ENCODE measurements around the gene PHF13. TPM values are rescaled to one million over a fixed set of nuclear protein-coding genes. Genes with fewer than 3 reads are reported as not detected.
"Not testable (repeated sequence)": the region's sequence is repeated elsewhere in the genome, so short reads cannot be mapped to it uniquely, and the experiment has no call there.

PHF13 gene
- total RNA-seq, 2 experiments from 2014 or later = 12.1 TPM

GRCh38 chr1:6632588-6633514, 19.3 kb downstream of the PHF13 start:
- POLR2A ChIA-PET = no interaction called here
- H3K27ac Mint-ChIP-seq = no peak overlapping the region
- peaks cover 9% of the 10 kb centered on the region for H3K36me3 Mint-ChIP-seq
- DNase-seq (no peak), ATAC-seq (ENCODE audit: low read depth) (no peak)
- H3K4me3 Mint-ChIP-seq = no peak overlapping the region
- H3K27me3 Mint-ChIP-seq = no peaks in the 10 kb centered on the region
- H3K4me1 Mint-ChIP-seq = peaks cover 4% of the 10 kb centered on the region
- H3K9me3 Mint-ChIP-seq = no peaks in the 10 kb centered on the region

- POLR2A ChIA-PET = no interaction called here
- H3K36me3 Mint-ChIP-seq = peaks cover 6% of the 10 kb centered on the region
- ATAC-seq (ENCODE audit: low read depth) = peak; percentile 40
- DNase-seq = peak; percentile 52
- peaks cover under 1% of the 10 kb centered on the region for H3K4me1 Mint-ChIP-seq
- no peak overlapping the region for H3K27ac Mint-ChIP-seq
- H3K9me3 Mint-ChIP-seq = no peaks in the 10 kb centered on the region
- no peaks in the 10 kb centered on the region for H3K27me3 Mint-ChIP-seq
- H3K4me3 Mint-ChIP-seq = no peak overlapping the region
These were observed 21.0 kb downstream of the PHF13 start for GRCh38 chr1:6634371-6635052.

GRCh38 chr1:6635161-6635909, 21.8 kb downstream of the PHF13 start:
- no peak for ATAC-seq (ENCODE audit: low read depth)
- Mint-ChIP-seq H3K9me3 (no peaks in the 10 kb centered on the region), H3K27ac (no peak overlapping the region), H3K36me3 (peaks cover 5% of the 10 kb centered on the region), H3K27me3 (no peaks in the 10 kb centered on the region), H3K4me3 (no peak overlapping the region), H3K4me1 (no peaks in the 10 kb centered on the region)
- POLR2A ChIA-PET = no interaction called here
- DNase-seq = no peak

GRCh38 chr1:6635910-6636760, 22.6 kb downstream of the PHF13 start:
- H3K27ac Mint-ChIP-seq = no peak overlapping the region
- no peak for ATAC-seq (ENCODE audit: low read depth)
- POLR2A ChIA-PET = interaction anchor here (0.6 kb wide), 1 partner anchor 242 kb away, joined by 3 read pairs; no protein-coding TSS in a partner anchor
- no peaks in the 10 kb centered on the region for H3K4me1 Mint-ChIP-seq
- DNase-seq = no peak
- peaks cover 5% of the 10 kb centered on the region for H3K36me3 Mint-ChIP-seq
- H3K9me3 Mint-ChIP-seq = no peaks in the 10 kb centered on the region
- no peak overlapping the region for H3K4me3 Mint-ChIP-seq
- H3K27me3 Mint-ChIP-seq = no peaks in the 10 kb centered on the region

GRCh38 chr1:6636778-6637177, 23.2 kb downstream of the PHF13 start:
- not testable (repeated sequence) for H3K4me1 Mint-ChIP-seq; H3K27ac Mint-ChIP-seq; H3K27me3 Mint-ChIP-seq; H3K36me3 Mint-ChIP-seq; ATAC-seq (ENCODE audit: low read depth); H3K9me3 Mint-ChIP-seq; DNase-seq; H3K4me3 Mint-ChIP-seq
- POLR2A ChIA-PET = interaction anchor here (0.6 kb wide), 1 partner anchor 243 kb away, joined by 3 read pairs; no protein-coding TSS in a partner anchor

GRCh38 chr1:6637770-6638169, 24.2 kb downstream of the PHF13 start:
- no peaks in the 10 kb centered on the region for H3K4me1 Mint-ChIP-seq
- ATAC-seq (ENCODE audit: low read depth) = no peak
- peaks cover 5% of the 10 kb centered on the region for H3K36me3 Mint-ChIP-seq
- no peak for DNase-seq
- H3K27me3 Mint-ChIP-seq = no peaks in the 10 kb centered on the region
- H3K9me3 Mint-ChIP-seq = no peaks in the 10 kb centered on the region
- H3K27ac Mint-ChIP-seq = no peak overlapping the region
- POLR2A ChIA-PET = no interaction called here
- H3K4me3 Mint-ChIP-seq = no peak overlapping the region

- Mint-ChIP-seq H3K9me3 (no peaks in the 10 kb centered on the region), H3K27me3 (no peaks in the 10 kb centered on the region), H3K4me1 (no peaks in the 10 kb centered on the region), H3K27ac (no peak overlapping the region), H3K36me3 (peaks cover 7% of the 10 kb centered on the region), H3K4me3 (no peak overlapping the region)
- no peak for DNase-seq
- ATAC-seq (ENCODE audit: low read depth) = no peak
- POLR2A ChIA-PET = interaction anchor here (0.6 kb wide), 1 partner anchor 44 kb away, joined by 5 read pairs; no protein-coding TSS in a partner anchor
These were observed 24.7 kb downstream of the PHF13 start for GRCh38 chr1:6638226-6638625.

- DNase-seq; H3K27ac Mint-ChIP-seq; ATAC-seq (ENCODE audit: low read depth); H3K9me3 Mint-ChIP-seq; H3K4me3 Mint-ChIP-seq; H3K36me3 Mint-ChIP-seq; H3K27me3 Mint-ChIP-seq; H3K4me1 Mint-ChIP-seq: not testable (repeated sequence)
- POLR2A ChIA-PET = interaction anchor here (0.7 kb wide), 1 partner anchor 177 kb away, joined by 3 read pairs; no protein-coding TSS in a partner anchor
These were observed 27.3 kb downstream of the PHF13 start for GRCh38 chr1:6640867-6641266.

GRCh38 chr1:6645018-6645417, 31.5 kb downstream of the PHF13 start:
- DNase-seq (no peak), ATAC-seq (ENCODE audit: low read depth) (no peak)
- Mint-ChIP-seq H3K9me3 (no peaks in the 10 kb centered on the region), H3K27me3 (no peaks in the 10 kb centered on the region), H3K4me3 (no peak overlapping the region), H3K4me1 (peaks cover 2% of the 10 kb centered on the region), H3K36me3 (peaks cover 2% of the 10 kb centered on the region), H3K27ac (no peak overlapping the region)
- POLR2A ChIA-PET = interaction anchor here (1.2 kb wide), 1 partner anchor 43 kb away, joined by 3 read pairs; the partner anchor contains the start of gene KLHL21

GRCh38 chr1:6646499-6647148, 33.1 kb downstream of the PHF13 start:
- peak; percentile 62 for ATAC-seq (ENCODE audit: low read depth)
- no peak overlapping the region for H3K27ac Mint-ChIP-seq
- peaks cover 2% of the 10 kb centered on the region for H3K36me3 Mint-ChIP-seq
- H3K27me3 Mint-ChIP-seq = no peaks in the 10 kb centered on the region
- POLR2A ChIA-PET = no interaction called here
- H3K4me3 Mint-ChIP-seq = no peak overlapping the region
- peaks cover 2% of the 10 kb centered on the region for H3K4me1 Mint-ChIP-seq
- DNase-seq = no peak
- no peaks in the 10 kb centered on the region for H3K9me3 Mint-ChIP-seq

- Mint-ChIP-seq H3K27ac (no peak overlapping the region), H3K36me3 (no peaks in the 10 kb centered on the region)
These were observed 35.0 kb downstream of the PHF13 start for GRCh38 chr1:6648556-6648955.

GRCh38 chr1:6651909-6652308, 38.4 kb downstream of the PHF13 start:
- ATAC-seq (ENCODE audit: low read depth) (no peak), DNase-seq (no peak)
- Mint-ChIP-seq H3K27ac (no peak overlapping the region), H3K4me1 (peaks cover 2% of the 10 kb centered on the region), H3K4me3 (no peak overlapping the region), H3K9me3 (no peaks in the 10 kb centered on the region), H3K36me3 (no peaks in the 10 kb centered on the region), H3K27me3 (no peaks in the 10 kb centered on the region)
- POLR2A ChIA-PET = interaction anchor here (0.6 kb wide), 1 partner anchor 159 kb away, joined by 8 read pairs; no protein-coding TSS in a partner anchor

More at GRCh38 chr1:6648556-6648955, 35.0 kb downstream of the PHF13 start:
- H3K27me3 Mint-ChIP-seq = no peaks in the 10 kb centered on the region
- H3K9me3 Mint-ChIP-seq = no peaks in the 10 kb centered on the region
- DNase-seq (no peak), ATAC-seq (ENCODE audit: low read depth) (no peak)
- POLR2A ChIA-PET = no interaction called here
- H3K4me3 Mint-ChIP-seq = no peak overlapping the region
- peaks cover 2% of the 10 kb centered on the region for H3K4me1 Mint-ChIP-seq
